Measurements from ENCODE around the gene NCF4.

The NCF4 gene

GRCh38 chr22:36894266-36894665 lies 33.5 kb downstream of the NCF4 start:
- no peak for DNase-seq (ENCODE audit: low read depth in 3 of 3)

GRCh38 chr22:36897611-36898010 lies 36.8 kb downstream of the NCF4 start:
- no peak for DNase-seq (ENCODE audit: low read depth in 3 of 3)

GRCh38 chr22:36898690-36899089 lies 37.9 kb downstream of the NCF4 start:
- no peak for DNase-seq (ENCODE audit: low read depth in 3 of 3)

- no peak for DNase-seq (ENCODE audit: low read depth in 3 of 3)
Observed at GRCh38 chr22:36899498-36899897, 38.7 kb downstream of the NCF4 start.

GRCh38 chr22:36900225-36900624 lies 39.4 kb downstream of the NCF4 start:
- DNase-seq (ENCODE audit: low read depth in 3 of 3): no peak

- DNase-seq (ENCODE audit: low read depth in 3 of 3): no peak
Observed at GRCh38 chr22:36900880-36901279, 40.1 kb downstream of the NCF4 start.

GRCh38 chr22:36901411-36902142 lies 40.8 kb downstream of the NCF4 start:
- DNase-seq (ENCODE audit: low read depth in 3 of 3): no peak

GRCh38 chr22:36902143-36902926 lies 41.5 kb downstream of the NCF4 start:
- no peak for DNase-seq (ENCODE audit: low read depth in 3 of 3)

- DNase-seq (ENCODE audit: low read depth in 3 of 3): no peak
Observed at GRCh38 chr22:36904260-36904880, 43.6 kb downstream of the NCF4 start.

GRCh38 chr22:36907253-36908195 lies 46.7 kb downstream of the NCF4 start:
- no peak for DNase-seq (ENCODE audit: low read depth in 3 of 3)

GRCh38 chr22:36910461-36910860 lies 49.7 kb downstream of the NCF4 start:
- no peak for DNase-seq (ENCODE audit: low read depth in 3 of 3)

- no peak for DNase-seq (ENCODE audit: low read depth in 3 of 3)
Observed at GRCh38 chr22:36911887-36912661, 51.3 kb downstream of the NCF4 start.

- no peak for DNase-seq (ENCODE audit: low read depth in 3 of 3)
Observed at GRCh38 chr22:36912694-36913426, 52.1 kb downstream of the NCF4 start.

GRCh38 chr22:36913427-36914389 lies 52.9 kb downstream of the NCF4 start, which contains the start of gene CSF2RB:
TSS of gene CSF2RB (plus strand) at chr22:36913628. CDS start at chr22:36922208, 8,580 bp downstream.
- DNase-seq (ENCODE audit: low read depth in 3 of 3): no peak

GRCh38 chr22:36914390-36914752 lies 53.6 kb downstream of the NCF4 start:
- DNase-seq (ENCODE audit: low read depth in 3 of 3): no peak

GRCh38 chr22:36916034-36916433 lies 55.2 kb downstream of the NCF4 start:
- no peak for DNase-seq (ENCODE audit: low read depth in 3 of 3)

GRCh38 chr22:36918586-36919284 lies 57.9 kb downstream of the NCF4 start:
- no peak for DNase-seq (ENCODE audit: low read depth in 3 of 3)
